Stomach (tissue), 9 donors: ENCODE measurements around the gene RNF181. TPM values are rescaled to one million over a fixed set of nuclear protein-coding genes. Genes with fewer than 3 reads are reported as not detected.

Experiments
- DNase-seq, 2 donors: peaks; one replicate each; pipeline versions ENCODE4 v3.0.0 to v3.0.0-alpha.2; 2013 to 2019
- H3K27ac ChIP-seq, 5 donors: fragments of 200-600 bp in 4 of 5; sonication (generic) in 4 of 5; one replicate each; pipeline ENCODE4 v1.5.1; 2013 to 2019; ENCODE audit warnings: mild to moderate bottlenecking in 1 of 5, moderate library complexity in 1 of 5
- H3K27me3 ChIP-seq, 3 donors: fragments of 200-600 bp; sonication (generic); one replicate each; pipeline ENCODE4 v1.5.1; 2017 to 2019; ENCODE audit warnings: mixed run types in 1 of 3
- H3K36me3 ChIP-seq, 4 donors: fragments of 200-600 bp; sonication (generic); 1 replicate in 3 of 4; 2 replicates in 1 of 4; pipeline ENCODE4 v1.5.1; 2016 to 2019
- H3K4me1 ChIP-seq, 4 donors: fragments of 200-600 bp; sonication (generic); one replicate each; pipeline ENCODE4 v1.5.1; 2016 to 2019
- H3K4me3 ChIP-seq, 4 donors: fragments of 200-600 bp; sonication (generic) in 3 of 4; one replicate each; pipeline ENCODE4 v1.5.1; 2016 to 2019; ENCODE audit warnings: mild to moderate bottlenecking in 1 of 4
- H3K9me3 ChIP-seq, 4 donors: fragments of 200-600 bp; sonication (generic); one replicate each; pipeline ENCODE4 v1.5.1; 2016 to 2019
- CTCF ChIP-seq, 7 experiments: fragments of 450-650 bp in 4 of 7; fragments of 200-600 bp in 3 of 7; sonication (generic) in 3 of 7; IDR thresholded peaks; one replicate each; pipeline ENCODE4 v1.5.1; 2016 to 2019; ENCODE audit warnings: antibody characterized with exemption in 7 of 7, control low read depth in 2 of 7, mild to moderate bottlenecking in 1 of 7
- EP300 ChIP-seq: sonication (generic); formaldehyde crosslinking; IDR thresholded peaks from one replicate; pipeline ENCODE4 v1.6.1; 2017; ENCODE audit warnings: antibody characterized with exemption
- POLR2A ChIP-seq, 4 donors: fragments of 450-650 bp; IDR thresholded peaks; one replicate each; pipeline ENCODE4 v1.6.1; 2016; ENCODE audit warnings: antibody characterized with exemption in 4 of 4, control low read depth in 2 of 4, mild to moderate bottlenecking in 1 of 4, moderate library complexity in 1 of 4
- POLR2AphosphoS5 ChIP-seq, 3 donors: sonication (generic); formaldehyde crosslinking; IDR thresholded peaks; one replicate each; pipeline ENCODE4 v1.6.1; 2016; ENCODE audit warnings: antibody characterized with exemption in 3 of 3
- WGBS, 5 donors: extraction: QIAGEN DNeasy Blood & Tissue Kit in 3 of 5; methylation state at CpG; one replicate each; pipeline versions ENCODE4 v1.1.5 to v1.1.7; 2013 to 2018; 5-methylcytosine and 5-hydroxymethylcytosine counted together
- intact Hi-C: fragments of 100-400 bp; cut with DNase I; formaldehyde crosslinking; loops from one replicate; pipeline ENCODE4 v1.15.1; 2023; ENCODE audit warnings: low total_unique reads
- polyA plus RNA-seq, 3 donors: library from polyadenylated mRNA; stranded (reverse); fragments of 200-250 nt; gene quantifications; one replicate each; pipeline ENCODE4 v1.2.3, GENCODE V29; 2013
- total RNA-seq, 5 donors: library from RNA; depleted of rRNA; stranded (reverse); fragments of >200 nt; gene quantifications; one replicate each; pipeline versions ENCODE4 v1.1.0 to v1.2.3, GENCODE V29; 2014 to 2016
- donor health status: healthy with polysubstance abuse.
- donor health status: Bipolar disorder and iron deficiency.
- donor health status: healthy.

RNF181 gene
- total and polyA plus RNA-seq, 8 donors, result 11.3 to 272 (median 143) TPM; not detected in 1

GRCh38 chr2:85548608-85548900 is 47.0 kb upstream of the RNF181 start:
- Histone ChIP-seq H3K4me1 (peaks cover 15 to 81% (median 43%) of the 10 kb centered on the region in 4 donors), H3K9me3 (no peaks in the 10 kb centered on the region), H3K27ac (peak overlapping the region in 3 of 5 donors; percentile 56 to 100 (median 99)), H3K36me3 (peaks cover 39 to 95% (median 82%) of the 10 kb centered on the region in 4 donors), H3K4me3 (no peak overlapping the region), H3K27me3 (no peaks in the 10 kb centered on the region)
- 32 to 71% (median 52%) methylated on average over 2 of the region's 2 CpGs for WGBS, 5 donors
- DNase-seq, result no peak
- intact Hi-C loops, result no loop called here
- no peak for TF ChIP-seq EP300
- TF ChIP-seq POLR2AphosphoS5 (IDR thresholded peaks at IDR 0.05), result no peak
- no peak for TF ChIP-seq CTCF (IDR thresholded peaks at IDR 0.05)
- no peak for TF ChIP-seq POLR2A (IDR thresholded peaks at IDR 0.05)

- 64 to 87% (median 76%) methylated on average over 10 of the region's 10 CpGs for WGBS, 5 donors
- Histone ChIP-seq H3K36me3 (peaks cover 38 to 95% (median 82%) of the 10 kb centered on the region in 4 donors), H3K27me3 (no peaks in the 10 kb centered on the region), H3K4me1 (peaks cover 14 to 75% (median 38%) of the 10 kb centered on the region in 4 donors), H3K27ac (peak overlapping the region; percentile 11 to 99 (median 56)), H3K9me3 (no peaks in the 10 kb centered on the region), H3K4me3 (no peak overlapping the region)
- intact Hi-C loops, result no loop called here
- no peak for DNase-seq
- TF ChIP-seq CTCF (IDR thresholded peaks at IDR 0.05) (no peak), POLR2AphosphoS5 (IDR thresholded peaks at IDR 0.05) (no peak), EP300 (no peak), POLR2A (IDR thresholded peaks at IDR 0.05) (no peak)
Measured at GRCh38 chr2:85549095-85549494, 46.5 kb upstream of the RNF181 start.

GRCh38 chr2:85549826-85550225 is 45.7 kb upstream of the RNF181 start:
- WGBS, 5 donors, result 33 to 47% (median 36%) methylated on average over 4 of the region's 4 CpGs
- Histone ChIP-seq H3K4me1 (peaks cover 7 to 68% (median 32%) of the 10 kb centered on the region in 4 donors), H3K27me3 (no peaks in the 10 kb centered on the region), H3K27ac (peak overlapping the region; percentile 11 to 99 (median 71)), H3K36me3 (peaks cover 38 to 95% (median 82%) of the 10 kb centered on the region in 4 donors), H3K4me3 (no peak overlapping the region), H3K9me3 (no peaks in the 10 kb centered on the region)
- TF ChIP-seq EP300 (no peak), CTCF (IDR thresholded peaks at IDR 0.05) (no peak), POLR2AphosphoS5 (IDR thresholded peaks at IDR 0.05) (peak in 1 of 3 donors; percentile 21), POLR2A (IDR thresholded peaks at IDR 0.05) (no peak)
- DNase-seq, result no peak
- intact Hi-C loops, result no loop called here

GRCh38 chr2:85550486-85550885 is 45.1 kb upstream of the RNF181 start:
- H3K4me1 ChIP-seq, result peaks cover 7 to 61% (median 29%) of the 10 kb centered on the region in 4 donors
- intact Hi-C loops, result no loop called here
- no peaks in the 10 kb centered on the region for H3K9me3 ChIP-seq
- no peak overlapping the region for H3K4me3 ChIP-seq
- H3K27ac ChIP-seq, result peak overlapping the region in 4 of 5 donors; percentile 11 to 99 (median 74)
- no peaks in the 10 kb centered on the region for H3K27me3 ChIP-seq
- peaks cover 39 to 95% (median 82%) of the 10 kb centered on the region in 4 donors for H3K36me3 ChIP-seq
- DNase-seq, result no peak
- WGBS, 5 donors, result 68 to 87% (median 84%) methylated on average over 10 of the region's 10 CpGs
- TF ChIP-seq EP300 (no peak), CTCF (IDR thresholded peaks at IDR 0.05) (no peak), POLR2A (IDR thresholded peaks at IDR 0.05) (no peak), POLR2AphosphoS5 (IDR thresholded peaks at IDR 0.05) (no peak)
